ENCODE data around the gene RHOT1.
"Not testable (repeated sequence)": the region's sequence is repeated elsewhere in the genome, so short reads cannot be mapped to it uniquely, and the experiment has no call there.

RHOT1 gene

GRCh38 chr17:32161506-32162365 is 19.4 kb downstream of the RHOT1 start:
- H3K27ac Mint-ChIP-seq, result no peak overlapping the region
- no peak overlapping the region for H3K4me3 Mint-ChIP-seq
- peaks cover 3% of the 10 kb centered on the region for H3K4me1 Mint-ChIP-seq
- peaks cover 21% of the 10 kb centered on the region for H3K36me3 Mint-ChIP-seq
- H3K27me3 Mint-ChIP-seq, result no peaks in the 10 kb centered on the region
- H3K9me3 Mint-ChIP-seq, result peaks cover 3% of the 10 kb centered on the region

DNA sequence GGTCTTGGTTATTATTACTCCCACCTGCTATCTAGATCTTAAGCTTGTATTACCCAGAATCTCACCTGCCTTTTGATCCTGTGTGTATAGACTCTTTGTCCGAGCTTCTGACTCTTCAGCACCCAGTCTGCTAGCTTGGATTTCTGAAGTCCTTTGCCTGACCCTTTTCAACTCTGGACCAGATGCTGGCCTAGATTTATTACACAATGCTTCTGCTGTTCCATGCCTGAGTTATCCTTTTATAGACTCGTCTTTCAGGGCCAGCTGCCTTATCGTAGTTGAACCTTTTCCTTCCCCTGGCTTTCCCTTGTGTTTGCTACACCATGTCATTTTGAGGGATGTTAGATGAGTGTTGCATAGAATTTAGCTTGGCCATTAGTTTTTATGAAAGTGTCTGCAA is 32.6 kb downstream of the RHOT1 start:
- no peak overlapping the region for H3K27ac Mint-ChIP-seq
- H3K27me3 Mint-ChIP-seq, result no peaks in the 10 kb centered on the region
- H3K4me1 Mint-ChIP-seq, result no peaks in the 10 kb centered on the region
- no peak overlapping the region for H3K4me3 Mint-ChIP-seq
- peaks cover 15% of the 10 kb centered on the region for H3K36me3 Mint-ChIP-seq
- no peaks in the 10 kb centered on the region for H3K9me3 Mint-ChIP-seq

GRCh38 chr17:32178679-32179078 is 36.4 kb downstream of the RHOT1 start:
- peaks cover 24% of the 10 kb centered on the region for H3K36me3 Mint-ChIP-seq
- not testable (repeated sequence) for H3K27me3 Mint-ChIP-seq, H3K9me3 Mint-ChIP-seq, H3K4me3 Mint-ChIP-seq, H3K4me1 Mint-ChIP-seq, H3K27ac Mint-ChIP-seq

GRCh38 chr17:32179103-32179502 is 36.8 kb downstream of the RHOT1 start:
- H3K4me3 Mint-ChIP-seq, H3K27me3 Mint-ChIP-seq, H3K4me1 Mint-ChIP-seq, H3K27ac Mint-ChIP-seq, H3K9me3 Mint-ChIP-seq: not testable (repeated sequence)
- peaks cover 25% of the 10 kb centered on the region for H3K36me3 Mint-ChIP-seq

DNA sequence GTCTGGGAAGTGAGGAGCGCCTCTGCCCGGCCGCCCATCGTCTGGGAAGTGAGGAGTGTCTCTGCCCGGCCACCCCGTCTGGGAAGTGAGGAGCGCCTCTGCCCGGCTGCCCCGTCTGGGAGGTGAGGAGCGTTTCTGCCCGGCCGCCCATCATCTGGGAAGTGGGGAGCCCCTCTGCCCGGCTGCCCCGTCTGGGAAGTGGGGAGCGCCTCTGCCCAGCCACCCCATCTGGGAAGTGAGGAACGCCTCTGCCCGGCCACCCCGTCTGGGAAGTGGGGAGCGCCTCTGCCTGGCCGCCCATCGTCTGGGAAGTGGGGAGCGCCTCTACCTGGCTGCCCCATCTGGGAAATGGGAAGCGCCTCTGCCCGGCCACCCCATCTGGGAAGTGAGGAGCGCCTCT is 37.2 kb downstream of the RHOT1 start:
- H3K36me3 Mint-ChIP-seq, result peaks cover 26% of the 10 kb centered on the region
- not testable (repeated sequence) for H3K4me3 Mint-ChIP-seq, H3K4me1 Mint-ChIP-seq, H3K27me3 Mint-ChIP-seq, H3K9me3 Mint-ChIP-seq, H3K27ac Mint-ChIP-seq

GRCh38 chr17:32180262-32180661 is 38.0 kb downstream of the RHOT1 start:
- not testable (repeated sequence) for H3K27me3 Mint-ChIP-seq, H3K4me1 Mint-ChIP-seq, H3K27ac Mint-ChIP-seq

DNA sequence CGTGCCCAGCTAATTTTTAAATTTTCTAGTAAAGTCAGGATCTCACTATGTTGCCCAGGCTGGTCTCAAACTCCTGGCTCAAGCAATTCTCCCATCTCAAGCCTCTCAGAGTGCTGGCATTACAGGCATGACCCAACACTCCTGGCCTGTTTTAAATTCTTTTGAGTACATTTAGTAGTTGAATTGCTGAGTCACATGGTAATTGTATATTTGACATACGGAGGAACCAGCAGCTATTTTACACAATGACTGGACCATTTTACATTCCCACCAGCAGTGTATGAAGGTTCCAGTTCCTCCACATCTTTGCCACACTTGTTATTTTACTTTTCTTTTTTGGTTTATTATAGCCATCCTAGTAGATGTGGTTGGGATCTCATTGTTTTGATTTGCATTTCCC is 43.6 kb downstream of the RHOT1 start:
- Mint-ChIP-seq H3K36me3 (peaks cover 10% of the 10 kb centered on the region), H3K27me3 (no peaks in the 10 kb centered on the region), H3K9me3 (no peaks in the 10 kb centered on the region), H3K4me3 (no peak overlapping the region), H3K4me1 (peaks cover 3% of the 10 kb centered on the region), H3K27ac (no peak overlapping the region)

More at GRCh38 chr17:32180262-32180661, 38.0 kb downstream of the RHOT1 start:
- H3K9me3 Mint-ChIP-seq, H3K4me3 Mint-ChIP-seq: not testable (repeated sequence)
- H3K36me3 Mint-ChIP-seq, result peaks cover 26% of the 10 kb centered on the region

GRCh38 chr17:32187271-32187670 is 45.0 kb downstream of the RHOT1 start:
- H3K36me3 Mint-ChIP-seq, result peaks cover 5% of the 10 kb centered on the region
- H3K4me1 Mint-ChIP-seq, result peaks cover 4% of the 10 kb centered on the region
- H3K27ac Mint-ChIP-seq, result no peak overlapping the region
- no peaks in the 10 kb centered on the region for H3K27me3 Mint-ChIP-seq
- H3K9me3 Mint-ChIP-seq, result no peaks in the 10 kb centered on the region
- H3K4me3 Mint-ChIP-seq, result no peak overlapping the region

- no peaks in the 10 kb centered on the region for H3K27me3 Mint-ChIP-seq
- no peak overlapping the region for H3K27ac Mint-ChIP-seq
- no peak overlapping the region for H3K4me3 Mint-ChIP-seq
- peaks cover 4% of the 10 kb centered on the region for H3K4me1 Mint-ChIP-seq
- no peaks in the 10 kb centered on the region for H3K9me3 Mint-ChIP-seq
- peaks cover 7% of the 10 kb centered on the region for H3K36me3 Mint-ChIP-seq
Measured at GRCh38 chr17:32189343-32189742, 47.0 kb downstream of the RHOT1 start.

GRCh38 chr17:32191306-32191705 is 49.0 kb downstream of the RHOT1 start:
- H3K9me3 Mint-ChIP-seq, result no peaks in the 10 kb centered on the region
- no peak overlapping the region for H3K27ac Mint-ChIP-seq
- peaks cover 13% of the 10 kb centered on the region for H3K36me3 Mint-ChIP-seq
- H3K4me1 Mint-ChIP-seq, result peaks cover 4% of the 10 kb centered on the region
- no peaks in the 10 kb centered on the region for H3K27me3 Mint-ChIP-seq
- no peak overlapping the region for H3K4me3 Mint-ChIP-seq

DNA sequence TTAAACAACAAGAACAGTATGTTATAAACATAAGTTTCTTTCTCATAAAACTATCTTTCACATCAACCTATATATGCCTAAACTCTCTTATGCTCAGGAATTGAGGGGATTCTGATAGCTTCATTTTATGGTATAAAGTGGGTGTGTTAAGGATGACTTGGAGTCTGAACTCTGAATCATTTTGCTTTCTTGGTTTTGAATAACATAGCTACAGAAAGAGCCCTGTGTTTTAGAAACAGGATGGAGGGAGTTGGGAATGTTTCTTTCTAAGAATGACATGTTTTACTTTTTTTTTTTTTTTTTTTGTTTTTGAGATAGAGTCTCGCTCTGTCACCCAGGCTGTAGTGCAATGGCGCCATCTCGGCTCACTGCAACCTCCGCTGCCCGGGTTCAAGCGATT is 50.1 kb downstream of the RHOT1 start:
- Mint-ChIP-seq H3K27me3 (no peaks in the 10 kb centered on the region), H3K36me3 (peaks cover 15% of the 10 kb centered on the region), H3K27ac (peak overlapping the region; percentile 83), H3K9me3 (no peaks in the 10 kb centered on the region), H3K4me1 (peaks cover 8% of the 10 kb centered on the region), H3K4me3 (no peak overlapping the region)

DNA sequence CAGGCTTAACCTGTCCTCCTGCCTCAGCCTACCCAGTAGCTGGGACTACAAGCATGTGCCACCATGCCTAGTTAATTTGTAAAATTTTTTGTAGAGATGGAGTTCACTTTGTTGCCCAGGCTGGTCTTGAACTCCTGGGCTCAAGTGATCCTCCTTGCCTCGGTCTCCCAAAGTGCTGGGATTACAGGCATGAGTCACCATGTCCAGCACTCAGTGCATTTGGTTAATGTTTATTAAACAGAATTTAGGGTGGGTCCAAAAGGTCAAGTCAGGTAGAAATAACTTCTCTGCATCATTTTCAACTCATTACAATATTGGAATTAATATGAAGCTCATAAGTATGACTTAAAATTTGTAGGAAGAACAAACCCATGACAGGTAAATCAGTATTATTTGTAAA is 55.7 kb downstream of the RHOT1 start:
- no peaks in the 10 kb centered on the region for H3K9me3 Mint-ChIP-seq
- no peaks in the 10 kb centered on the region for H3K27me3 Mint-ChIP-seq
- H3K36me3 Mint-ChIP-seq, result peaks cover 18% of the 10 kb centered on the region
- no peak overlapping the region for H3K4me3 Mint-ChIP-seq
- H3K27ac Mint-ChIP-seq, result no peak overlapping the region
- peaks cover 4% of the 10 kb centered on the region for H3K4me1 Mint-ChIP-seq

- H3K4me3 Mint-ChIP-seq, result no peak overlapping the region
- H3K27me3 Mint-ChIP-seq, result no peaks in the 10 kb centered on the region
- H3K27ac Mint-ChIP-seq, result no peak overlapping the region
- H3K9me3 Mint-ChIP-seq, result no peaks in the 10 kb centered on the region
- H3K36me3 Mint-ChIP-seq, result peaks cover 12% of the 10 kb centered on the region
- H3K4me1 Mint-ChIP-seq, result no peaks in the 10 kb centered on the region
Measured at GRCh38 chr17:32206861-32207260, 64.6 kb downstream of the RHOT1 start.

GRCh38 chr17:32208436-32208835 is 66.1 kb downstream of the RHOT1 start:
- Mint-ChIP-seq H3K27me3 (no peaks in the 10 kb centered on the region), H3K4me3 (no peak overlapping the region), H3K36me3 (peaks cover 14% of the 10 kb centered on the region), H3K27ac (no peak overlapping the region), H3K4me1 (no peaks in the 10 kb centered on the region), H3K9me3 (no peaks in the 10 kb centered on the region)

- Mint-ChIP-seq H3K36me3 (peaks cover 17% of the 10 kb centered on the region), H3K27me3 (no peaks in the 10 kb centered on the region), H3K4me3 (no peak overlapping the region), H3K4me1 (no peaks in the 10 kb centered on the region), H3K9me3 (no peaks in the 10 kb centered on the region), H3K27ac (no peak overlapping the region)
Measured at GRCh38 chr17:32209608-32210007, 67.3 kb downstream of the RHOT1 start.

GRCh38 chr17:32211671-32212070 is 69.4 kb downstream of the RHOT1 start:
- H3K36me3 Mint-ChIP-seq, result peaks cover 17% of the 10 kb centered on the region

DNA sequence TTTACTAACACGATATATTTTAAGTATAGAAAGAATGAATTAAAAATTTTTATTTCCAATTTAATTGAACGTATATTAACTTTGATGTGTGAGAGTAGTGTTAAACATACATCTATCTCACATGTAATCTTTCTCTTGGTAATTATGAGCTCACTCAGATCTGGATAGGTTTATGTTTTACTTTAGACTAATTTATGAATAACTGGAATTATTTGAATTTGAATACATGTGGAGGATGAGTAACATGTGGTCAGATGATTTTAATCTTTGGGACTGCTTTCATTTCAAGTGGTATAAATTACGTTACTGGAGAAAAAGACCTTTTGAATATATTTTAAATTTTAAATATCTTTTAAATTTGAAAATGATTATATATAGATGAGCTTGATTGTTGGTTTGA is 73.4 kb downstream of the RHOT1 start:
- no peaks in the 10 kb centered on the region for H3K27me3 Mint-ChIP-seq
- H3K27ac Mint-ChIP-seq, result no peak overlapping the region
- H3K4me1 Mint-ChIP-seq, result peaks cover 10% of the 10 kb centered on the region
- H3K9me3 Mint-ChIP-seq, result no peaks in the 10 kb centered on the region
- H3K4me3 Mint-ChIP-seq, result no peak overlapping the region
- H3K36me3 Mint-ChIP-seq, result peaks cover 18% of the 10 kb centered on the region

More at GRCh38 chr17:32211671-32212070, 69.4 kb downstream of the RHOT1 start:
- no peak overlapping the region for H3K27ac Mint-ChIP-seq
- no peaks in the 10 kb centered on the region for H3K9me3 Mint-ChIP-seq
- no peak overlapping the region for H3K4me3 Mint-ChIP-seq
- H3K4me1 Mint-ChIP-seq, result no peaks in the 10 kb centered on the region
- H3K27me3 Mint-ChIP-seq, result no peaks in the 10 kb centered on the region
